ENCODE results near the gene SDHAF4. TPM values are rescaled to one million over a fixed set of nuclear protein-coding genes. Genes with fewer than 3 reads are reported as not detected.

Gene SDHAF4
- 13.1 TPM for polyA plus RNA-seq (2013, experiment 1 of 2)
- polyA plus RNA-seq (2013, experiment 2 of 2): 18.8 TPM

DNA sequence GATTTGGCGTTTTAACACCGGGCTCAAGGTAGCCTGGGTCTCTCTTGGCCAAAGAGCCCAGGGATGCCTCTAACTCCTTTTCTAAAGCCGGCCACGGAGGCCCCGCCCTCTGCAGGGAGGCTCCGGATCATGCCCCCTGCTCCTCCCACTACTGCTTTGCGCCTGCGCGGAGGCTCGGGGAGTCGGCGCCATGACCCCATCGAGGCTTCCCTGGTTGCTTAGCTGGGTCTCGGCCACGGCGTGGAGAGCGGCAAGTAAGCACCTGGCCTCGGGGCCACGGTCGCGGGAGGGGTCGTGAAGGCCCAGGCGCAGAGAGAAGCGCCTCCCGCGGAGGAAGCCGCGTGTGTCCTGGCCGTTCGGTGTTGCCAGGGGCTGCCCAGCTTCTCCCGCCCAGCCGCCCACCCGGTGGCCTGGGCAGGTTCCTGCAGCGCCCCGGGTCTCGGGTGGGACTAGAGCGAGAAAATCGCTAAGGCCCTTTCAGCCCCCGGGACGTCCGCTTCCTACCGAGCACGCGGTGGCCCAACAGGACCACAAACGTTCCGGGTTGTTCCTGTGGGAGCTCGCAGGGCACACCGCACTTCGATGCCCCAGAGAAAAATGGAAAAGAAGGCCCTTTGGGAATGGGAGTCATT is at the start of gene SDHAF4:
Gene SDHAF4, plus strand, starts transcription at position 180 of the 632 bp plus-strand sequence. Its CDS starts 11 bp downstream, at position 191.
- Histone ChIP-seq H3K27me3 (ENCODE audit: insufficient read depth, low read length) (peaks cover 3% of the 10 kb centered on the region; the same call in 1 of the 2 replicates), H3K4me1 (ENCODE audit: insufficient read depth, low read length) (peaks cover 13% of the 10 kb centered on the region; the same call in 1 of the 2 replicates), H3K36me3 (ENCODE audit: insufficient read depth, low read length) (peaks cover 13% of the 10 kb centered on the region), H3K9me3 (ENCODE audit: insufficient read depth, low read depth, low read length) (no peaks in the 10 kb centered on the region), H3K27ac (ENCODE audit: low read depth, low read length) (peak within 1 kb of the TSS; percentile 65; the same call in 1 of the 2 replicates), H3K9ac (ENCODE audit: low read depth, low read length) (peak within 1 kb of the TSS; percentile 93), H3K4me3 (ENCODE audit: low read length) (peak within 1 kb of the TSS; percentile 82)
- WGBS: under 1% methylated on average over 48 of the region's 49 CpGs

DNA sequence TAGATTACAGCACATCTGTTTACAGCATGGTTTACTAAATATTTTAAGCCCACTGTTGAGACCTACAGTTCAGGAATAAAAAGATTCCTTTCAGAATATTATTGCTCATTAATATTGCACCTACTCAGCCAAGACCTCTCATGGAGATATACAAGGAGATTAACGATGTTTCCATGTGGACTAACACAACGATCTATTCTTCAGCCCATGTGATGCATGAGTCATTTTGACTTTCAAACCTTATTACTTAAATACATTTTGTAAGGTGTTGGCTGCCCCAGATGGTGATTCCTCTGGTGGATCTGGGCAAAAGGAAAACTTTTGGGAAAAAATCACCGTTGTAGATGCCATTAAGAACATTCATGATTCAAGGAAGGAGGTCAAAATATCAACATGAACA is 48.0 kb upstream of the SDHAF4 start:
- Histone ChIP-seq H3K9me3 (ENCODE audit: insufficient read depth, low read depth, low read length) (no peaks in the 10 kb centered on the region), H3K27me3 (ENCODE audit: insufficient read depth, low read length) (no peaks in the 10 kb centered on the region), H3K4me1 (ENCODE audit: insufficient read depth, low read length) (no peaks in the 10 kb centered on the region), H3K36me3 (ENCODE audit: insufficient read depth, low read length) (peaks cover 26% of the 10 kb centered on the region), H3K9ac (ENCODE audit: low read depth, low read length) (no peak overlapping the region), H3K4me3 (ENCODE audit: low read length) (no peak overlapping the region), H3K27ac (ENCODE audit: low read depth, low read length) (no peak overlapping the region)
- 98% methylated on average over 3 of the region's 3 CpGs for WGBS

DNA sequence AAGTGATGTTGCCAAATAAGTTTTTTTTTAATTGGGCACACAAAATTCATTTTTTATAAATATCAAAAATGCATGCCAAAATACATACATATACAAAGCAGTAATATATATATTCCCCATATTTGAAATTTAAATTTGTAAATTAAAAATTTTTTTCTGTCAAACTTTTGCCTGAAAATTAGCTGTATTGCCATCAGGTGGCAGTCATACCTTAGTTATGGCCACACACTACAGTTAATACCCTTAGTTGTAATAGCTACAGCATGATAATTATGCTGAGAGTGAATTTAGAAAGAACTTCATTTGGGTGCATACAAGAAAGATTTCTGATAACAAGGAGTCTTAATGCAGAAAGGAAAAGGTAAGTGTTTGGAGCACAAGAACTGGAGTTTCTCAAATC is 46.2 kb upstream of the SDHAF4 start:
- H3K4me3 ChIP-seq (ENCODE audit: low read length): no peak overlapping the region
- H3K27ac ChIP-seq (ENCODE audit: low read depth, low read length): no peak overlapping the region
- H3K9ac ChIP-seq (ENCODE audit: low read depth, low read length): no peak overlapping the region
- peaks cover 35% of the 10 kb centered on the region for H3K36me3 ChIP-seq (ENCODE audit: insufficient read depth, low read length)
- H3K9me3 ChIP-seq (ENCODE audit: insufficient read depth, low read depth, low read length): no peaks in the 10 kb centered on the region
- no peaks in the 10 kb centered on the region for H3K4me1 ChIP-seq (ENCODE audit: insufficient read depth, low read length)
- H3K27me3 ChIP-seq (ENCODE audit: insufficient read depth, low read length): no peaks in the 10 kb centered on the region

DNA sequence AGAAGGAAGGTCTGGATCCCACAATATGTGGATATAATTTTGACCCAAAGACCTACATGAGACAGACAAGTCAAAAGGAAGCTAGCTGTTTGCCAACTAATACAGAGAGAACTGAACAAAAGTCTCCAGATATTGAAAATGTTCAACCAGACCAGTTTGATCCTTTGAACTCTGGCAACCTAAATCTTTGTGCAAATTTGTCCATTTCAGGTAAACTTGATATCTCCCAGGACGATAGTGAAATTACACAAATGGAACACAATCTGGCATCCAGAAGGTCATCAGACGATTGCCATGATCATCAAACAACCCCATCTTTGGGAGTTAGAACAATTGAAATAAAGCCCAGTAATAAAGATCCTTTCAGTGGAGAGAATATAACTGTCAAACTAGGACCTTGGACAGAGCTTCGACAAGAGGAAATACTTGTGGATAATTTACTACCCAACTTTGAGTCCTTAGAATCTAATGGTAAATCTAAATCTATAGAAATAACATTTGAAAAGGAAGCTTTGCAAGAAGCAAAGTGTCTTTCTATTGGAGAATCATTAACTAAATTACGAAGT is 41.9 kb upstream of the SDHAF4 start:
- Histone ChIP-seq H3K36me3 (ENCODE audit: insufficient read depth, low read length) (peaks cover 62% of the 10 kb centered on the region), H3K27ac (ENCODE audit: low read depth, low read length) (no peak overlapping the region), H3K27me3 (ENCODE audit: insufficient read depth, low read length) (no peaks in the 10 kb centered on the region), H3K4me1 (ENCODE audit: insufficient read depth, low read length) (no peaks in the 10 kb centered on the region), H3K9ac (ENCODE audit: low read depth, low read length) (no peak overlapping the region), H3K9me3 (ENCODE audit: insufficient read depth, low read depth, low read length) (no peaks in the 10 kb centered on the region), H3K4me3 (ENCODE audit: low read length) (no peak overlapping the region)
- WGBS: 90% methylated on average over 2 of the region's 4 CpGs

DNA sequence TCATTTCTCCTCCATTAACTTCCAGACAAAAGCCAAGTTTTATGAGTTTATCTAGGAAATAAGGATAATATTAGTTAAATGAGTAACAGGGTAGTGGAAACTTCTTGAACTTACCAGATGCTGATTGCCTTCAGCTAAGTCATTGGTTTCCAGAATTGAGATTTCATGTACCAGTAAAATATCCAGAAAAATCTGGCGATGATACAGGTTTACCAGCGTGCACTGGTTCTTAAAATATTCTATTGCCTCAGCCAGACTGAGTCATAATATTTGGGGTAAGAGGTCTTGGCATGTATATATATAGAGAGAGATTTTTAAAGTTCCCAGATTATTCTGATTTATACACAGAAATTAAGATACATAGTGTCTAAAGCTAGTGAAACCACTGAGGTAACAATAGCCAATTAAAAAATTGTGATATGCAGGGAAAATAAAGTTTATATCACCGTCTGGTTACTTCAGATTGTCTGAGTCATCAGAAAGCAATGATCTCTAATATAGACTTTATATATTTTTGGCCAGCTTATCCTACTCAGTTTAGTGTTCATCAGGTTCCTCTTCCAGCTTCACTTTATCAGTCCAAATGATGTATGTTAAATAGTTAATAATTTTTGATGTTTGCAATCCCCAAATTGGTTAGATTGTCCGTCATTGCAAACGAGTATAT is 39.5 kb upstream of the SDHAF4 start:
- no peak overlapping the region for H3K27ac ChIP-seq (ENCODE audit: low read depth, low read length)
- no peak overlapping the region for H3K4me3 ChIP-seq (ENCODE audit: low read length)
- no peaks in the 10 kb centered on the region for H3K4me1 ChIP-seq (ENCODE audit: insufficient read depth, low read length)
- over 99% methylated on average over 5 of the region's 5 CpGs for WGBS
- peaks cover 65% of the 10 kb centered on the region for H3K36me3 ChIP-seq (ENCODE audit: insufficient read depth, low read length)
- H3K27me3 ChIP-seq (ENCODE audit: insufficient read depth, low read length): no peaks in the 10 kb centered on the region
- H3K9ac ChIP-seq (ENCODE audit: low read depth, low read length): no peak overlapping the region
- no peaks in the 10 kb centered on the region for H3K9me3 ChIP-seq (ENCODE audit: insufficient read depth, low read depth, low read length)

DNA sequence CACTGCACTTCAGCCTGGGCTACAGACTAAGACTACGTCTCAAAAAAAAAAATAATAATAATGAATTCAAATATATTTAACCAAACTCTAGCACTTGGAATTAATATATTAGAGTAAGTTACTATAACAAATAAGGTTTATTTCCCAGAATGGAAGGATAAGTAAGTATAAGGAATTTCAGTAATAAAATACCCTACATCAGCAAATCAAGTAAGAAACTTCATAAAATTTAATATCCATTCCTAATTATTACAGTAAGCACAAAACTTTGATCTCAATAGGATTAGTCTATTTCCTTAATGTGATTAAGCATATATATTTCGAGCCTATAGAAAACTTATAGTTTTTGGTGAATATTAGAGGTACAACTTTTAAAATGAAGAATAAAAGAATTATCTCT is 36.7 kb upstream of the SDHAF4 start:
- no peaks in the 10 kb centered on the region for H3K4me1 ChIP-seq (ENCODE audit: insufficient read depth, low read length)
- no peaks in the 10 kb centered on the region for H3K27me3 ChIP-seq (ENCODE audit: insufficient read depth, low read length)
- no CpG with 5 or more reads among the region's 2 CpGs for WGBS
- no peaks in the 10 kb centered on the region for H3K9me3 ChIP-seq (ENCODE audit: insufficient read depth, low read depth, low read length)
- no peak overlapping the region for H3K9ac ChIP-seq (ENCODE audit: low read depth, low read length)
- H3K27ac ChIP-seq (ENCODE audit: low read depth, low read length): no peak overlapping the region
- H3K4me3 ChIP-seq (ENCODE audit: low read length): no peak overlapping the region
- peaks cover 53% of the 10 kb centered on the region for H3K36me3 ChIP-seq (ENCODE audit: insufficient read depth, low read length)

DNA sequence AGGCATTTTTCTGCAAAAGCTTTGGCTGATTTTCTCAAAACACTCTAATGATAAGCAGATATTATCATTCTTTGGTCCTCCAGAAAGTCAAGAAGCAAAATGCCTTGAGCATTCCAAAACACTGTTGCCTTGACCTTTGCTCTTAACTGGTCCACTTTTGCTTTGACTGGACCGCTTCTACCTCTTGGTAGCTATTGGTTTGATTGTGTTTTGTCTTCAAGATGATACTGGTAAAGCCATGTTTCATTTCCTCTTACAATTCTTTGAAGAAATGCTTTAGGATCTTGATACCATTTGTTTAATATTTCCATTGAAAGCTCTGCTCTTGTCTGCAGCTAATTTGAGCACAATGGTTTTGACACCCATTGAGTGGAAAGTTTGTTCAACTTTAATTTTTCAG is 35.6 kb upstream of the SDHAF4 start:
- WGBS: 92% methylated on average over 1 of the region's 1 CpG
- Histone ChIP-seq H3K4me1 (ENCODE audit: insufficient read depth, low read length) (no peaks in the 10 kb centered on the region), H3K36me3 (ENCODE audit: insufficient read depth, low read length) (peaks cover 53% of the 10 kb centered on the region), H3K27me3 (ENCODE audit: insufficient read depth, low read length) (no peaks in the 10 kb centered on the region), H3K9me3 (ENCODE audit: insufficient read depth, low read depth, low read length) (no peaks in the 10 kb centered on the region), H3K27ac (ENCODE audit: low read depth, low read length) (no peak overlapping the region), H3K9ac (ENCODE audit: low read depth, low read length) (no peak overlapping the region), H3K4me3 (ENCODE audit: low read length) (no peak overlapping the region)

DNA sequence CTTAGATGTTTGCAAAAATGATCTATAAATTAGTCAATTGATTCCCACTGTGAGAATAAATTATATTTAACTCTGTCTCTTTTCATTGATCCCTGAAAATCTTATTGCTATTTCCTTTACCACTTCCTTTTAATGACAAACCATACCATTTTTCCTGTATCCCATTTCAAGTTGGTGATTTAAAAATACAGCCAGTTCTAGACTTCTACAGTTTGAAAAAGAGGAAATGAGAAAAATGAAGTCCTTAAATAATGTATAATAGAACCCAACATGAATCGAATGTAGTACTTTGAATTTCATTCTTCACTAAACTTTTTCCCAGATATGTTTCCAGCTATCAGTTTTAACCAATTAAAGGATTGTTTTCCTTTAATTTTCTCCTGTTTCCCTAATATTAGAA is 29.5 kb upstream of the SDHAF4 start:
- Histone ChIP-seq H3K9me3 (ENCODE audit: insufficient read depth, low read depth, low read length) (no peaks in the 10 kb centered on the region), H3K4me1 (ENCODE audit: insufficient read depth, low read length) (no peaks in the 10 kb centered on the region), H3K27ac (ENCODE audit: low read depth, low read length) (no peak overlapping the region), H3K36me3 (ENCODE audit: insufficient read depth, low read length) (peaks cover 56% of the 10 kb centered on the region), H3K4me3 (ENCODE audit: low read length) (no peak overlapping the region), H3K27me3 (ENCODE audit: insufficient read depth, low read length) (no peaks in the 10 kb centered on the region), H3K9ac (ENCODE audit: low read depth, low read length) (no peak overlapping the region)
- 100% methylated on average over 1 of the region's 1 CpG for WGBS

DNA sequence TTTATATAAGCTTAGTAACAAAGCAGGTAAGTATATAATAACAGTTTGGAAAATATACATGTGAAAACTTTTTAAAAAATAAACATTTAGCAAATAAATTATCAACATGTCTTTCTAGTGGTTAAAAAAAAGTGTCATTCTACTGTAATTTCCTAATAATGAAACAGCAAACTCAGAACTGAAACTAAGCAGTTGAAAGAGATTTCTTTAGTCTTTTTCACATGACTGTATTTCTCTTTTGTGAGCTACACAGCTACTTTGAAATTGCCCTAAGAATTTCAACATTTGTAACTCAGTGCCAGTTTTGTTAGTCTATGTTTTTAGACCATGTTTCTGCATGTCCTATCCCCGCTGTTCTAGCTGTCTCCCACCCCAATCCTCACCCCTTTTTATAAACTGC is 28.4 kb upstream of the SDHAF4 start:
- H3K4me1 ChIP-seq (ENCODE audit: insufficient read depth, low read length): no peaks in the 10 kb centered on the region
- H3K9ac ChIP-seq (ENCODE audit: low read depth, low read length): no peak overlapping the region
- H3K27ac ChIP-seq (ENCODE audit: low read depth, low read length): no peak overlapping the region
- WGBS: 100% methylated on average over 1 of the region's 1 CpG
- H3K4me3 ChIP-seq (ENCODE audit: low read length): no peak overlapping the region
- H3K27me3 ChIP-seq (ENCODE audit: insufficient read depth, low read length): no peaks in the 10 kb centered on the region
- H3K36me3 ChIP-seq (ENCODE audit: insufficient read depth, low read length): peaks cover 53% of the 10 kb centered on the region
- H3K9me3 ChIP-seq (ENCODE audit: insufficient read depth, low read depth, low read length): no peaks in the 10 kb centered on the region

DNA sequence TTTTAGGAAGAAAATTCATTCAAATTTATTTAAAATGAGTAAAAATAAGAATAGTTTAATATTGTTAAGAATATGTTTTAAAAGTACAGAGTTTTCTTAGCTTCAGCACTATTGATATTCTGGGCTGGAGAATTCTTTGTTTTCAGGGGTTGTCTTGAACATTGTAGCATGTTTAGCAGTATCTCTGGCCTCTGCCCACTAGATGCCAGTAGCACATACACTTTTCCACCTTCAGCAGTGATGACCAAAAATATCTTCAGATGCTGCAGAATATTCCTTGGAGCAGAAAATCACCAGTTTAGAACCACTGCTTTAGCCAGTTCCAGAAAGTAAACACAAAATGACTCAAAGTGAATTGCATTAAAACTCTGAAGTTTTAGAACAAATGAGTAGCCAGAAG is 19.4 kb upstream of the SDHAF4 start:
- Histone ChIP-seq H3K4me3 (ENCODE audit: low read length) (no peak overlapping the region), H3K9me3 (ENCODE audit: insufficient read depth, low read depth, low read length) (no peaks in the 10 kb centered on the region), H3K4me1 (ENCODE audit: insufficient read depth, low read length) (peaks cover 25% of the 10 kb centered on the region), H3K9ac (ENCODE audit: low read depth, low read length) (no peak overlapping the region), H3K27ac (ENCODE audit: low read depth, low read length) (no peak overlapping the region), H3K36me3 (ENCODE audit: insufficient read depth, low read length) (0 out of 2 replicates have a peak, but pooled peaks cover 5% of the 10 kb centered on the region), H3K27me3 (ENCODE audit: insufficient read depth, low read length) (no peaks in the 10 kb centered on the region)

DNA sequence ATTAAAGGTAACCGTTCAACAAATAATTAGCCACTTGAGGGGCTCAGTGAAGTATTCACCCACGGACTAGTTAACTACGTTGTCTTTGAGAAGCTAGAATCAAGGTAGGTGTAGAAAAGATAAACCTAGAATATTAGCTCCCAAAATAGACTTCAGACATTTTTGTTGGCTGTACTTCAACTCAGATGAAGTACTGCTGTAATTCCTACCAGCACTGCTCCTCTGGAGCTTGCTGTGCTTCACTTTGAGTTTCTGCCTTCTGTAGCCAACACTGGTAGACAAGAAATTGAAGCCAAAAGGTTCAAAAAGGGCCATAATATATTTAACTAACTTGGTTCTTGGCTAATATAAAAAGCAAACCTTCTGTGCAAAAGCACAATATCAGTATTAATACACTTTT is 18.8 kb upstream of the SDHAF4 start:
- H3K4me3 ChIP-seq (ENCODE audit: low read length): no peak overlapping the region
- peak overlapping the region; percentile 15; the same call in 1 of the 2 replicates for H3K27ac ChIP-seq (ENCODE audit: low read depth, low read length)
- no peaks in the 10 kb centered on the region for H3K27me3 ChIP-seq (ENCODE audit: insufficient read depth, low read length)
- 86% methylated on average over 3 of the region's 3 CpGs for WGBS
- H3K4me1 ChIP-seq (ENCODE audit: insufficient read depth, low read length): peaks cover 25% of the 10 kb centered on the region
- H3K36me3 ChIP-seq (ENCODE audit: insufficient read depth, low read length): 0 out of 2 replicates have a peak, but pooled peaks cover 5% of the 10 kb centered on the region
- no peaks in the 10 kb centered on the region for H3K9me3 ChIP-seq (ENCODE audit: insufficient read depth, low read depth, low read length)
- no peak overlapping the region for H3K9ac ChIP-seq (ENCODE audit: low read depth, low read length)

All from HUES64 (cell line).